ENCODE results near the gene TBL1X.

TBL1X gene

DNA sequence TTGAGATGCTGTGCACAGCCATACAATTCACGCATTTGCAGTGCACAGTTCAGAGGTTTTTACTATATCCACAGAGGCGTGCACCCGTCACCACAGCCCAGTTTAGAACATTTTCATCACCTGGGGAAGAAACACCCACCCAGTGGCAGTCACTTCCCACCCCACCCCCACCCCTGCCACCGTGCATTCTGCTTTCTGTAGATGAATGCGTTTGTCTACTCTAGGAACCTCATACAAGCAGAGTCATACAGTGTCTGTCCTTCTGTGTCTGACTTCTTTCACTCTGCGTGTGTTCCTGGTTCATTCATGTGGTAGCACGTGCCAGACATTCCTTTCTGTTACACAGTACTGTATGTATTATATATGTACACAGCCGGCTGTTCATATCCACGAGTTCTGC is 122.8 kb downstream of the TBL1X start:
- no peak for DNase-seq (ENCODE audit: low read depth)

DNA sequence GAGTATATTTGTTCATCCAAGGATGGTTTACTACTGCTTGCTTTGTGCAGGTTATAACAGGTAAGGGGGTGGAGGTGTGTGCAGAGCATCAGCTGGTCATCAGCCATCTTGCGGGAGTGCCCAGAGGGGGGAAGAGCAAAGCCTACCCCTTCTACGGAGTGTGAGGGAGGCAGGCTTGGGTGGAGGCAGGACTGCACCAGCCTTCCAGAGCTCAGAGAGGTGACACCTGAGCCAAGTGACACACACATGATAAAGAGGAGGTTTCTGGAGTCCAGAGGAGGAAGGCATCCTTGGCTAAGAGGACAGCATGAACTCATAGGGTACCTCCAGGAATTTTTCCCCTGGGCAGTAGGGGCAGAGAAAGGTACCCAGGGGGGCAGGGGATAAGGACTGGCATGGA is 126.6 kb downstream of the TBL1X start:
- no peak for DNase-seq (ENCODE audit: low read depth)

DNA sequence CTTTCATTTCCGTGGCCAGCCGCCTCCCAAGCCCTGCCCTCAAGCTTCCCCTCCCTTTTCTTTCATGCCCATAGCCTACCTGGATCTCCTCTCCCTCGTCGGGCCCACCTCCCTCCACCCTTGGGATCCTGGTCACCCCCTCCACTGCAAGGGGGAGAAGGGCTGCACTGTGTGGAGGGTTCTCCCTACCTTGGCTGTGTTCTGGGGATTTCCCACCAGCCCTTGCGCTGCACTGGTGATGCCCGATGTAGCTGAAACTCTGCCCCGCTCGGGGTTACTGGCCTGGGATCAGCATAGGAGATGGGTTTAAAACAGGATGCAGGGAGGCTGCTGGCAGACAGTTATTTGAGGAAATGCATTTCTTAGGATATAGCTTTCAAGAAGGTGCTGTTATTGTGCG is 128.9 kb downstream of the TBL1X start:
- no peak for DNase-seq (ENCODE audit: low read depth)

GRCh38 chrX:9595174-9595573 is 130.3 kb downstream of the TBL1X start:
- no peak for DNase-seq (ENCODE audit: low read depth)

- DNase-seq (ENCODE audit: low read depth) = no peak
These were observed 132.0 kb downstream of the TBL1X start for GRCh38 chrX:9596837-9597236.

GRCh38 chrX:9597361-9598035 is 132.6 kb downstream of the TBL1X start:
- no peak for DNase-seq (ENCODE audit: low read depth)

DNA sequence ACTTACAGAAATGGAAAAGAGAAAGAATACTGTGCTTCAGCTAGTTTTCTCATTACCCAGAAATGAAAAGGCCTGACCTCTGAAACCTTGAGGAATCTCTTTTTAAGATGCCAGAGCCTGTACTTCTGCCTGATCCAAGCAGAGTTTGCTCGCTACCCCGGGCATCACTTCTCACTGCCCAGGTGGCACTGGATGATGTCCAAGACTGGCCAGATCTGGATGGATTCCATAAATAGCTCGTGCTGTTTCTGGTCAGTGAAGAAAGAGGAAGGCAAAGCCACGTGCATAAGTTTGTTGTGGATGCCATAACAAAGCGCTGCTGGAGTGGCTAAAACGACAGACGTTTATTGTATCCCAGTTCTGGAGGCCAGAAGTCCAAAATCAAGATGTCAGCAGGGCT is 133.5 kb downstream of the TBL1X start:
- DNase-seq (ENCODE audit: low read depth) = no peak

GRCh38 chrX:9604111-9604907 is 139.5 kb downstream of the TBL1X start:
- DNase-seq (ENCODE audit: low read depth) = no peak

- DNase-seq (ENCODE audit: low read depth) = no peak
These were observed 140.0 kb downstream of the TBL1X start for GRCh38 chrX:9604908-9605306.

DNA sequence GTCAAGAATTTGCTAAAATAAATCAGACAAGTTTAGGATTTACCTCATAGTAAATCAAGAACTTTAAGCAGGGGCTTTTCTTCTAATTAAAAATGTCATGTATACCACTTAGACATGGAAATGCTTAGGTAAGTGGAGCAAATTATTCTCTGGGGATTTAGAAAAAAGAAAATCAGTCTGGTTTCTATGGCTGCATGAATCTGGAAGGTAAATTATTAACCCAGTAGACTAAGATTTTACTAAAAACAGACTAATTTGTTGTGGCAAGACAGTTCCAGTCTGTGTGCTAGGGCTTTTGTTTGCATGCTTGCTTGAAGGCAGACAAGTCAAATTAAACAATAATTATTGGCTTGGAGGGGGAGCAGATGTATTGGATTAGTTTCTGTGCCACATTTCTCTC is 140.6 kb downstream of the TBL1X start:
- no peak for DNase-seq (ENCODE audit: low read depth)

DNA sequence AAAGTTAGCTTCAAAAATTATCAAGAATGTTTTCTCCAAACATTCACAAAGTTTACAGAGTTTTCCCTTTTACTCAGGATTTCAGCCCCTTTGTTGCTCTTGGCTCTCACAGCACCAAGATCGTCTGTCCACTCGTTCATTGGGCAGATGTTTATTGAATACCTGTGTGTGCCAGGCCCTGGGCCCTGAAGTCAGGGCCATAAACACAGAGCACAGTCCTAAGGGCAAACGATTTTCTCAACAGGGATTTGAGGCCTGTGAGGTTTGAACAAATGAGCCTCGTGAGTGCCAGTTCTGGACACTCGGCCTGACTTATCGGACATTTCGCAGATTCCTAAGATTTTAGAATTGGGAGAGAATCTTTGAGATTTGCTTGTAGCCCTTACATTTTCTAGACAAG is 142.1 kb downstream of the TBL1X start:
- DNase-seq (ENCODE audit: low read depth) = no peak

- DNase-seq (ENCODE audit: low read depth) = no peak
These were observed 144.6 kb downstream of the TBL1X start for GRCh38 chrX:9609499-9609898.

DNA sequence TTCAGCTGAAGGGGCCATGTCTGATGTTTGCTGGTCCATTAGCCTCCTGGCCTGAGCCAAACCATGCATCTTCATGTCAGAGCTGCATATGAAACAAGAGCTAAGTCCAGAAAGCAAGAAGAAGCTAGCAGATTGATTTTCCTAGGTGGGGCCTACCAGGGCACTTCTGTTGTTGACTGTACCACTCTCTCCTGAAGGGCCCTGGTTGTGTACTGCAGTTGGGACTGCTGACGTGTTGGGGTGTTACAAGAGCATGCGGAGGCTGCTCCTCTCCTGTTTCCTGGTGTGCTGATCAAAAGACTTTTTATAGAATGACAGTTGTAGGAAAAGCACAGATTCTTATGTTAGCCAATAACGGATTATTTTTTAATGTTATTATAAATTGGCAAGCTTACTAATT is 145.1 kb downstream of the TBL1X start:
- no peak for DNase-seq (ENCODE audit: low read depth)

DNA sequence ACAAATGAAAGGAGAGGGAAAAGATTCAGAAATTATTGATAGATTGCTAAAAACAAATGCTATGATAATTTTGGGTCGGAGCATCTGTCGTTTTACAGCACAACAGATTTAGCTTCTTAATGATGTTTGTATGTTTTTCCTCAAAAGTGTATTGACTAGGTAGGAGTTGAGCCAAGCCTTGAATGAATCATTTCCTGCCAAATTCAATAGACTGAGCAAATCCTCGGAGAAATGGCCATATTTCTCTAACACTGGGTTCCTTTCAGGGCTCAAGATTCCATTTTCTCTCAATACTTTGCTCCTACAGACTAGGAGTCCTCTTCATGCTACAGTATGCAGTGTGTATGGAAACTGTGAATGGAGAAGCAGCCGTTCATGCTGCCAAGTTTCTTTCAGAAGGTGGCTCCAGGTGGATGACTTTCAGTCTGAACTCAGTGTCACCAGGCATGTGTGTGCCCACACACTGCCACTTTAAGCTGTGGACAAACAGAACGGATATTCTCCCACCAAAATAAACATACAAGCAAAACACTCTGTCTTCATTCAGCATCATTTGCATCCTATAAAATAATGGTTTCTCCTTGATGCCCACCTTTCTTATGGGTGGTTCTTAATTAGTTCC is 146.0 kb downstream of the TBL1X start:
- no peak for DNase-seq (ENCODE audit: low read depth)

DNA sequence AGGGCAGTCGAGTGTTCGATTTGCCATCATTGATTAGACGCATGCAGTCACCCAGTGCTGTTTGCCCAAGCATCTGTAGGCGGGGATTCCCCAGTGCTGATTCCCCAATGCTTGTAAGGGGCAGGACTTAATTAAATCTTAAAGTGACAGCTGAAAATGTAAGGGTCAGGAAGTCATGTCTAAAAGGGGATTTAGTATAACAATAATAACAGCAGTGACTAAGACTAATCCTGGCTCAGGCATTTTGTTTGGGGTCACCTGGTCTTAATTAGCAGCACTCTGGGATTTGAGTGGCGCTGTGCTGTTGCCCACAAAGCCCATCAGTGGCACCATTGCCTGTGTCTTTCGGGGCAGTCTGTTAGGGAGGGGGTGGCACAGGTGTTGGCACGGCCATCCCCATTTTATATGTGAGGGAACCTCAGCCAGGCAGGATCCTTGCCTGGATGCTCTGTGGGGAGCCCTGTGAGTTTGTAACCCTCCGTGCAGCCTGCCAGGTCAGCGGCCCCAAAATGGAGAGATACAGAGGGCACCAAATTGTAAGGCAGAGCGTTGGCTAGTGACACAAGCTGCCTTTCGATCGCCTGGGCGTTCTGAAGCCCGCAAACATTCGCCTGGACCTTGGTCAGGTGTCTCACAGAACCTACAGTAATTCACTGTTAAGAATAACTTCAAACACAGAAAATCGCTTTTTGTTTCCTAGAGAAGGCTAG is 146.7 kb downstream of the TBL1X start:
- DNase-seq (ENCODE audit: low read depth) = no peak

DNA sequence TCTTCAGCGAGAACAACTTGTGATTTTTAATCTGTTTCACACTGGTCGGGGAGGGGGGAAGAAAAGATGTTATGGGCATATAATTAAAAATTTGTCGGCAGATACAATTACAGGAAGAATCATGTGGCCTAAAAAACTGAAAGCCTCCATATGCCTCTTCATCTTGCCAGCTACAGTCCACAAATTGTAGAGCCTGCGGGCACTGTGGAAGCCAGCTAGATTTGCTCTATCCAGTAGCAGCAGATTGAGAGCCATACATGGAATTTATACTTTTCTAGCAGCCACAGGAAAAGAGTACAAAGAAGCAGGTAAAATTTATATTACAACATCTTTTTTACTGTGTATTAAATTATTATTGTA is 147.3 kb downstream of the TBL1X start:
- no peak for DNase-seq (ENCODE audit: low read depth)

GRCh38 chrX:9614016-9614415 is 149.2 kb downstream of the TBL1X start:
- DNase-seq (ENCODE audit: low read depth) = no peak

GRCh38 chrX:9619133-9619532 is 154.3 kb downstream of the TBL1X start:
- no peak for DNase-seq (ENCODE audit: low read depth)

- no peak for DNase-seq (ENCODE audit: low read depth)
These were observed 154.7 kb downstream of the TBL1X start for GRCh38 chrX:9619581-9619980.

DNA sequence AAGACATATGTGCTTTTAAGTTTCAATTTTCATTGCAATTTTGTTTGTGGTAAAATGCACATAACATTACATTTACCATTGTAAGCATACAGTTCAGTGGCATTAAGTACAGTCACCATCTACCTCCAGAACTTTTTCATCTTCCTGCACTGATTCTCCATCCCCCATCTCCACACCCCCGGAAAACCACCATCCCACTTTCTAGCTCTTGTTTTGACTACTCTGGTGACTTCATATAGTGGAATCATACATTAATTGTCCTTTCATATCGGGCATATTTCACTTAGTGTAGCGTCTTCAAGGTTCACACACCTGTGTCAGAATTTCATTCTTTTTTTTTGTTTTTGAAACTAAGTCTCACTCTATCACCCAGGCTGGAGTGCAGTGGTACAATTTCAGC is 157.3 kb downstream of the TBL1X start:
- DNase-seq (ENCODE audit: low read depth) = no peak

GRCh38 chrX:9626379-9626778 is 161.5 kb downstream of the TBL1X start:
- DNase-seq (ENCODE audit: low read depth) = no peak

- DNase-seq (ENCODE audit: low read depth) = no peak
These were observed 163.1 kb downstream of the TBL1X start for GRCh38 chrX:9627922-9628321.
